Choroid plexus epithelial cell (primary cell): ENCODE results near the gene KRT38.
A peak's percentile ranks its signal among the peaks of the same experiment; 100 is the strongest.

Experiments used
- DNase-seq: peaks from one replicate; pipeline ENCODE4 v3.0.0-alpha.2; 2010; ENCODE audit warnings: low read depth
- H3K4me3 ChIP-seq: 2 replicates; pipeline ENCODE4 v1.5.1; 2011; ENCODE audit warnings: low read depth, mild to moderate bottlenecking, control low read depth, low read length, moderate library complexity
- TF ChIP-seq, protein P1 (sequence below): conservative IDR thresholded peaks from 2 replicates; pipeline ENCODE4 v1.5.1; 2011; ENCODE audit warnings: low read depth, mild to moderate bottlenecking, control low read depth, inconsistent platforms, low read length, moderate library complexity

Gene KRT38

DNA sequence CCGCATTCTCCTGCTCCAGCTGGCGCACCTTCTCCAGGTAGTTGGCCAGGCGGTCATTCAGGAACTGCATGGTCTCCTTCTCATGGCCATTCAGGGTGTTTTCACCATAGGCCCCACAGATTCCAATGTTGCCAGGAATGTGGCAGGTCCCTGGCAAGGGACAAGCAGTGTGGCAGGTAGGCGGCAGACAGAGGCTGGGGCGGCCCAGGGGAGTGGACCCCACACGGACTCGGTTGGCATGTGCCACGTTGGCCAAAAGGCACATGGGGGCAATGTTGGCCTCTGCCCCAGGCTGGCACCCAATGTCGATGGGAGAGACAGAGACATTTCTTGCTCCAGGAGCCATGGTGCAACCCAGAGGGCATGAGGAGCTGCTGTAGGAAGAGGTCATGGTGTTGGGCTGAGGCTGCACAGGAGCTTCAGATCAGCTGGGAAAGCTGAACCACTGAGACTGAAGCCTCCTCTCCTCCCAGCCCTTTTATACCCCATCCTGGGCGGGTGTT lies at the start of gene KRT38:
Gene KRT38 (minus strand): TSS at position 453 of the 503 bp plus-strand sequence. CDS start 62 bp downstream, at position 391.
- DNase-seq: no peak
- no peak within 1 kb of the TSS for H3K4me3 ChIP-seq
- TF ChIP-seq, protein P1, sequence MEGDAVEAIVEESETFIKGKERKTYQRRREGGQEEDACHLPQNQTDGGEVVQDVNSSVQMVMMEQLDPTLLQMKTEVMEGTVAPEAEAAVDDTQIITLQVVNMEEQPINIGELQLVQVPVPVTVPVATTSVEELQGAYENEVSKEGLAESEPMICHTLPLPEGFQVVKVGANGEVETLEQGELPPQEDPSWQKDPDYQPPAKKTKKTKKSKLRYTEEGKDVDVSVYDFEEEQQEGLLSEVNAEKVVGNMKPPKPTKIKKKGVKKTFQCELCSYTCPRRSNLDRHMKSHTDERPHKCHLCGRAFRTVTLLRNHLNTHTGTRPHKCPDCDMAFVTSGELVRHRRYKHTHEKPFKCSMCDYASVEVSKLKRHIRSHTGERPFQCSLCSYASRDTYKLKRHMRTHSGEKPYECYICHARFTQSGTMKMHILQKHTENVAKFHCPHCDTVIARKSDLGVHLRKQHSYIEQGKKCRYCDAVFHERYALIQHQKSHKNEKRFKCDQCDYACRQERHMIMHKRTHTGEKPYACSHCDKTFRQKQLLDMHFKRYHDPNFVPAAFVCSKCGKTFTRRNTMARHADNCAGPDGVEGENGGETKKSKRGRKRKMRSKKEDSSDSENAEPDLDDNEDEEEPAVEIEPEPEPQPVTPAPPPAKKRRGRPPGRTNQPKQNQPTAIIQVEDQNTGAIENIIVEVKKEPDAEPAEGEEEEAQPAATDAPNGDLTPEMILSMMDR: no peak

DNA sequence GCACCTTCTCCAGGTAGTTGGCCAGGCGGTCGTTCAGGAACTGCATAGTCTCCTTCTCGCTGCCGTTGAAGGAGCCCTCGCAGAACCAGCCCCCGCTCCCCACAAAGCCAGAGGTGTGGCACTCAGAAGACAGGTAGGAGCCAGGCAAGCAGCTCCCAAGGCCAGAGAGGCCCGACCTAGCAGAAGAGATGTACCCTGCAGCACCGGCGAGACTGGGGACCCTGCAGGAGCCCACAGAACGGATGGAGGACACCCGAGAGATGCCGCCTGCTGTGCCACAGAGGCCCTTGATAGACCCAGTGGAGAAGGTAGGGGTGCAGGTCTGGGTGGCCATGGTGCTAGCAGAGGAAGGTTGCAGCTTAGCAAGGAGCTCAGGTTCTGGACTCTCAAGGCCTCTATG lies 48.7 kb upstream of the KRT38 start, which contains the start of gene KRT36:
Gene KRT36 (minus strand): TSS at position 380 of the 400 bp plus-strand sequence. CDS start 46 bp downstream, at position 334.
- TF ChIP-seq, protein P1: no peak
- H3K4me3 ChIP-seq: no peak within 1 kb of the TSS
- no peak for DNase-seq

DNA sequence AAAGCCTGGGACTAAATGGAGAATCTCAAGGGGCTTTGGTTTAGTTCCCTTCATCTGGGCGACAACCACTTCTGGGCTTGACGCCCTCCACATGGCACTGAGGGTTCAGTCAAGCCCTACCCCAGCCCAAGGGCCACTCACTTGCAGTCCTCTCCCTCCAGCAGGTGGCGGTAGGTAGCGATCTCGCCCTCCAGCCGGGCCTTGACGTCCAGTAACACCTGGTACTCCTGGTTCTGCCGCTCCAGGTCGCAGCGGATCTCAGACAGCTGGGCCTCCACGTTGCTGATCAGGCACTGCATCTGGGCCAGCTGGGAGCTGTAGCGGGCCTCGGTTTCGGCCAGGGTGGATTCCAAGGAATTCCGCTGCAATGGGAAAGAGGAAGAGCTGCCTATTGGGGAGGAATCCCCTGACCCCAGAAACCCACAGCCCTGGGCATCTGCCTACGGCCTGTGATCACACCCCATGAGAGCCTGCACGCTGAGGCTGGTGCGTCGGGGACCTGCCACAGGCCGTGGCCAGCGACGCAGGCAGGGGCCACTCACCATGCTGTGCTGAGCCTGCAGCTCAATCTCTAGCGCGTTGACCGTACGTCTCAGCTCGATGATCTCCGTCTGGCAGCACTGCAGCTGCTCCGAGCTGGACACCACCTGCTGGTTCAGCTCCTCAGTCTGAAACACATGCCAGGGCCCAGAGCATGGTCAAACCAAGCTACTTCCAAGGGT lies 46.2 kb upstream of the KRT38 start:
- H3K4me3 ChIP-seq: no peak overlapping the region
- TF ChIP-seq, protein P1: peak; percentile 48
- DNase-seq: no peak

DNA sequence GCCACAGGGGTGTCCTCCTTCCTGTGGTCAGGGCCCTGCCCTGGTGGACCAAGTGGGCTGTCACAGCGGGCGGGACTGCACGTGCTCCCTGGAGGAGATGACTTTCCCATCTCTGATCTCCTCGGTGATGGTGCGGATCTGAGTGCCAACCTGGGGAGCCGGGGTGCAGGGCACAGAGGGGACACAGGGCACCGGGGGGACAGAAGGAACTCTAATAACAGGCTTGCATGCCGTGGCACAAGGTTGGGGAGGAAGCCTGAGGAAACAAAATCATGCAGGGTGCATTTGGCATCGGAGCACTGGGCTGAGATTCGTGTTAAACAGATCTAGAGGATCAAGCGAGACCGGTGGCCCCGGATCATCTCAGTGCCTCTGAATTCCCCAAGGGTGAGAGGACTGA lies 45.5 kb upstream of the KRT38 start:
- TF ChIP-seq, protein P1: no peak
- DNase-seq: no peak
- H3K4me3 ChIP-seq: no peak overlapping the region

DNA sequence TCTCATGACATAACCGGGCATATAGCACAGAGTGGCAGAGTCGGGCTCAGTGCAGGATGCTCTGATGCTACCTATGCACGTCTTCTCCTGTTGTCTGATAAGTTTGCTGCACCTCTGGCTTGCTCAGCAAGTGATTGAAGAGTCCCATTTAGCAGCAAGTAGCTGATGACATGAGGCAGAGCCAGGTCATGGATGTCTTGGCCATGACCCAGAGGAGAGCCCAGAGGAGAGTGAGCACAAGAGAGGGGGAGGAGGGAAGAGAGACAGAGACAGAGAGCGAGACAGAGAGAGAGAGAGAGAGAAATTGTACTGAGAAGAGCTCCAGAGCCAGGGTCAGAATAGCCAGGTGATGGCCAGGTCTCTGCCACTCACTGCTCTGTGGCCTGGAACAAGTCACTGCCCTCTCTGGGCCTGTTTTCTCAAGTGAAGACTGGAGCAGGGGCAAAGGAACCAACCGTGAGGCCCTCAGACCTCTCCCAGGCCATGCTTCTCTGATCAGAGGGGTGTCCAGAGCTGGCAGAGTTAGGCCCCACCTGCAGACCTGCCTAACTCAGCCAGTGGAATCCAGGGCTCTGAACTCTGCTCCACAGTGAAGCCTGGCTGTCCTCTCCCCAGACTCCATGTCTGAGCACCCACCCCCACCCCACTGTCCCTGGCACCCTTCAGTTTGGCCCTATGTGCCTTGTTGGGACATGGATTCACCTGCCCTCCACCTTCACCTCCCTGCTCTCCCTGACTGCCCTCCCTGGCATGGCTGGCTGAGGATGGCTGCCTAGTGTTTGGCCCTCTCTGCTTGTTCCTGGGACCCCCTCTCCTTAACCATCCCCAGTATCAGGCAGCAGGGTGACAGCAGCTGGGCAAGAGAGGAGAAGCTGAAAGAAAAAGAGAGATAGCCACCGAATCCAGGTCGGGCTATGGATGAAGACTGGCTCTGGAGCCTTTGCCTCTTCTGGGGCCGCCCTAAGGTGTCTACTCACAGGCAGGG lies 44.4 kb upstream of the KRT38 start:
- no peak overlapping the region for H3K4me3 ChIP-seq
- DNase-seq: no peak
- TF ChIP-seq, protein P1: no peak

DNA sequence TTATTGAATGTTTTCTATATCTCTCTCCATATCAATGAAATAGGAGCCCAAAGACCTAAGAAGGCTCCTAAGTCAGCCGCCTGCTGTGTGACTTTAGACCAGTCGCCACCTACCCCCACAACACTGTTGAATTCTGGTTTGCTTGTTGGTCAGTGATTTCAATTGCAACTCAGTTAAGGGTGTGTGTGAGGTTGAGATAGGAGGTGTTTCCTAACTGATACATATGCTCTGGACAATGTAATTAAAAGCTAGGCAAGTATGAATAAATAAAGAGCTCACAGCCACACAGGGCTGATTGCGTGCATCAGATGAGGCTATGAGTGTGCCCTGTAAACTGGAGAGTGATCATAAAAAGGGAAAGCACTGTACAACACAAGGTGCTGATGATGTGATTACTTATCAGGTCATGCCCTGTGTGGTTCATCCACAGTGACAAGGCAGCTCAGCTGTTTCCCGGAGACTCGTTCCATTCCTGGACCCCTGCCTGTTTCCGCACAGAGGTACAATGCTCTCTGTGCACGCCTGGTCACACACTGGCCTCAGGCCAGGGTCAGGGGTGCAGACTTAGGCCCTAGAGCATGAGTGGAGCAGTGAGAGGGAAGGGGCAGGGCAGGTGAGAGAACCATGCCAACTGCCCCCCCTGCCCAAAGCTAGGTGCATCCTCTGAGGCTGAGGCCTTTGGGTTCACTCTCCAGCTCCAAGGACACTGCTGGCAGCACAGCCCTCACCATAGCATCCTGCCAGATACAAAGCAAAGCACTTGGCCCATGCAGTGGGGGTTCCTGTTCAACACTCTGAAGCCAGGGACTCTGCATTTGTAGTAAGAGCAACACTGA lies 43.4 kb upstream of the KRT38 start:
- TF ChIP-seq, protein P1: no peak
- H3K4me3 ChIP-seq: no peak overlapping the region
- DNase-seq: no peak
